A673 (cell line): Measurements from ENCODE around the gene CARF. TPM values are rescaled to one million over a fixed set of nuclear protein-coding genes. Genes with fewer than 3 reads are reported as not detected.
A peak's percentile ranks its signal among the peaks of the same experiment; 100 is the strongest.
"Not testable (repeated sequence)": the region's sequence is repeated elsewhere in the genome, so short reads cannot be mapped to it uniquely, and the experiment has no call there.

Experiments used
- BruUV-seq: library from RNA; stranded (reverse); fragments of 400-500 nt; replicated peaks from 2 replicates; lab custom pipeline; 2021; lab: Mats Ljungman, UMichigan
- CTCF ChIA-PET: fragments of 300-600 bp; sonication (Branson Sonifier 250); formaldehyde crosslinking; loops from one replicate; lab custom pipeline; 2022; ENCODE audit warnings: antibody characterized with exemption; lab: Charles Lee
- POLR2A ChIA-PET: fragments of 300-600 bp; sonication (Branson Sonifier 250); formaldehyde crosslinking; loops from one replicate; lab custom pipeline; 2022; ENCODE audit warnings: antibody characterized with exemption; ENCODE audit not compliant: low non-redundant PET; lab: Charles Lee
- DNase-seq: peaks from one replicate; pipeline ENCODE4 v3.0.0-alpha.2; 2015; ENCODE audit warnings: low spot score
- H3K27ac ChIP-seq: fragments of 200-600 bp; sonication (generic); 2 replicates; pipeline ENCODE4 v1.5.1; 2016; ENCODE audit warnings: mixed run types, low read depth, mild to moderate bottlenecking, mixed read lengths, antibody characterized with exemption, low read length; ENCODE audit not compliant: poor library complexity, severe bottlenecking
- H3K27me3 ChIP-seq: fragments of 200-600 bp; sonication (generic); replicated peaks from 2 replicates; pipeline ENCODE4 v1.6.1; 2017; ENCODE audit warnings: mixed run types, low read depth, mild to moderate bottlenecking, mixed read lengths, antibody characterized with exemption, low read length; ENCODE audit not compliant: insufficient read depth, poor library complexity
- H3K36me3 ChIP-seq: fragments of 200-600 bp; sonication (generic); 2 replicates; pipeline ENCODE4 v1.6.1; 2016; ENCODE audit warnings: mixed run types, mild to moderate bottlenecking, mixed read lengths, antibody characterized with exemption, low read length; ENCODE audit not compliant: insufficient read depth, poor library complexity, severe bottlenecking
- H3K4me1 ChIP-seq: fragments of 200-600 bp; sonication (generic); 2 replicates; pipeline ENCODE4 v1.6.1; 2017; ENCODE audit warnings: mixed run types, mild to moderate bottlenecking, mixed read lengths, antibody characterized with exemption, low read length; ENCODE audit not compliant: insufficient read depth, poor library complexity, severe bottlenecking
- H3K4me3 ChIP-seq: fragments of 200-600 bp; sonication (generic); 2 replicates; pipeline ENCODE4 v1.5.1; 2016; ENCODE audit warnings: low read depth, mixed run types, mild to moderate bottlenecking, mixed read lengths, low read length; ENCODE audit not compliant: poor library complexity, severe bottlenecking
- H3K9me3 ChIP-seq: fragments of 200-600 bp; sonication (generic); 2 replicates; pipeline ENCODE4 v1.6.1; 2016; ENCODE audit warnings: mixed run types, low read depth, mild to moderate bottlenecking, mixed read lengths, antibody characterized with exemption, low read length; ENCODE audit not compliant: poor library complexity, severe bottlenecking
- CTCF ChIP-seq: fragments of 300-800, 200-600 bp; sonication (generic); conservative IDR thresholded peaks from 2 replicates; pipeline ENCODE4 v1.5.1; 2017; ENCODE audit warnings: low read depth, mild to moderate bottlenecking, antibody characterized with exemption, low read length, moderate library complexity, mixed read lengths
- EZH2 ChIP-seq: fragments of 200-600 bp; sonication (generic); IDR thresholded peaks from 2 replicates; pipeline ENCODE4 v1.6.1; 2017; ENCODE audit warnings: borderline replicate concordance, low read depth, mild to moderate bottlenecking, mixed read lengths, antibody characterized with exemption, low read length; ENCODE audit not compliant: poor library complexity, severe bottlenecking
- intact Hi-C: fragments of 100-400 bp; cut with micrococcal nuclease; formaldehyde crosslinking; loops from one replicate; pipeline ENCODE4 v1.10.0; 2022; ENCODE audit not compliant: unreplicated experiment
- total RNA-seq: library from RNA; stranded (reverse); gene quantifications from 2 replicates; pipeline ENCODE4 v1.2.3, GENCODE V29; 2021

Gene CARF
- total RNA-seq, 1 experiment from 2014 or later: 5.1 TPM

GRCh38 chr2:202982779-202983491 lies 70.9 kb downstream of the CARF start:
- TF ChIP-seq EZH2 (no peak), CTCF (no peak)
- Histone ChIP-seq H3K27me3 (no peaks in the 10 kb centered on the region), H3K4me3 (no peak overlapping the region), H3K4me1 (no peaks in the 10 kb centered on the region), H3K36me3 (no peaks in the 10 kb centered on the region), H3K9me3 (no peaks in the 10 kb centered on the region), H3K27ac (no peak overlapping the region)
- BruUV-seq: no TSS peak
- intact Hi-C loops: no loop called here
- ChIA-PET CTCF (no interaction called here), POLR2A (no interaction called here)
- DNase-seq: no peak

DNA sequence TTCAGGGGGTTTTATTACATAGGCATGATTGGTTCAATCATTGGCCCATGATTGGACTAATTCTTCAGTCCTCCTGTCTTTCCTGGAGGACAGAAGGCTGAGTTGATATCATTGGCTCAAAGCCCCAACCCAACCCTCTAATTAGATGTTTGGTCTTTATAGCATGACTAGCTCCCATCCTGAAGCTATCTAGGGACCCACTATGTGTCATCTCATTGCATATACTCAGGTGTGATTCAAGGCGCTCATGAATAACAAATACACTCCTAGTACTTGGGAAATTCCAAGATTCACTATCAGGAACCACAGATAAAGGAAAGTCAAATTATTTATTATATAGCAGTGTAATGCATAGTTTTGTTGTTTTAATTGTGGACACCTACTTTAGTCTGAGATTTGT lies 77.7 kb downstream of the CARF start:
- TF ChIP-seq CTCF (no peak), EZH2 (no peak)
- Histone ChIP-seq H3K36me3 (no peaks in the 10 kb centered on the region), H3K4me3 (no peak overlapping the region), H3K9me3 (no peaks in the 10 kb centered on the region), H3K4me1 (no peaks in the 10 kb centered on the region), H3K27me3 (no peaks in the 10 kb centered on the region), H3K27ac (no peak overlapping the region)
- intact Hi-C loops: no loop called here
- DNase-seq: no peak
- BruUV-seq: no TSS peak
- CTCF ChIA-PET: no interaction called here
- POLR2A ChIA-PET: no interaction called here

DNA sequence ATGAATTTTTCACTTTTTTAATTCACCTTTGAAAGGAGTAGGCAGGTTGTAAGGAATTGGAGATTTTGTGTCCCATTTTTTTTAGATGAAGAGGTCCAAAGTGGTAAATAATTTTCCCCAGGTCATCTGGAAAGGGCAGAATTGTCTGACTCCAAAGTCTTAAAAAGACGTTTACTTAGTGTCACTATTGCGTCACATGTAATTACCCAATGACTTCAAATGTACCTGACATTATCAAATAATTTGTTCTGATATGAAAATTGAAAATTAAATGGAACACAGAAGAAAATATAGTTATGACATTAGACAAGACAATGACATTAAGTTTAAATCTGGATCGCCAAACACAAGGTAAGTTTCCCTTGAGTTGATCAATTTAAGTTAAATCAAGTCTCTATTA lies 78.4 kb downstream of the CARF start:
- POLR2A ChIA-PET: no interaction called here
- TF ChIP-seq EZH2: no peak
- no peak for TF ChIP-seq CTCF
- no peaks in the 10 kb centered on the region for H3K4me1 ChIP-seq
- CTCF ChIA-PET: no interaction called here
- no peaks in the 10 kb centered on the region for H3K27me3 ChIP-seq
- H3K9me3 ChIP-seq: no peaks in the 10 kb centered on the region
- DNase-seq: no peak
- no peaks in the 10 kb centered on the region for H3K36me3 ChIP-seq
- H3K4me3 ChIP-seq: no peak overlapping the region
- intact Hi-C loops: no loop called here
- no peak overlapping the region for H3K27ac ChIP-seq
- no TSS peak for BruUV-seq

GRCh38 chr2:202997113-202997512 lies 85.0 kb downstream of the CARF start:
- CTCF ChIA-PET, H3K9me3 ChIP-seq, H3K4me1 ChIP-seq, H3K27me3 ChIP-seq, intact Hi-C loops, POLR2A ChIA-PET, H3K36me3 ChIP-seq, BruUV-seq, H3K4me3 ChIP-seq, H3K27ac ChIP-seq: not testable (repeated sequence)
- peak; percentile 63 for DNase-seq
